ENCODE measurements around the gene THSD4. TPM values are rescaled to one million over a fixed set of nuclear protein-coding genes. Genes with fewer than 3 reads are reported as not detected.

The THSD4 gene
- total and polyA plus RNA-seq, 7 donors, result 1.4 to 7.8 (median 2.2) TPM

- TF ChIP-seq EP300 (IDR thresholded peaks at IDR 0.05) (no peak), POLR2A (IDR thresholded peaks at IDR 0.05) (no peak), POLR2AphosphoS5 (IDR thresholded peaks at IDR 0.05) (no peak), CTCF (IDR thresholded peaks at IDR 0.05) (no peak)
- H3K36me3 ChIP-seq, result no peaks in the 10 kb centered on the region
- H3K27me3 ChIP-seq, result peaks cover 0 to 20% (median 0%) of the 10 kb centered on the region in 3 donors
- H3K27ac ChIP-seq, result no peak overlapping the region
- 18 to 65% methylated on average over 3 of the region's 3 CpGs for WGBS, 2 donors
- no peak for DNase-seq
- intact Hi-C loops (cut with DNase I), result no loop called here
- peaks cover 0 to 7% (median 6%) of the 10 kb centered on the region in 4 donors for H3K4me1 ChIP-seq
- no peak overlapping the region for H3K4me3 ChIP-seq
- no peaks in the 10 kb centered on the region for H3K9me3 ChIP-seq
Measured at GRCh38 chr15:71116942-71117341, 1.7 kb downstream of the THSD4 start.

DNA sequence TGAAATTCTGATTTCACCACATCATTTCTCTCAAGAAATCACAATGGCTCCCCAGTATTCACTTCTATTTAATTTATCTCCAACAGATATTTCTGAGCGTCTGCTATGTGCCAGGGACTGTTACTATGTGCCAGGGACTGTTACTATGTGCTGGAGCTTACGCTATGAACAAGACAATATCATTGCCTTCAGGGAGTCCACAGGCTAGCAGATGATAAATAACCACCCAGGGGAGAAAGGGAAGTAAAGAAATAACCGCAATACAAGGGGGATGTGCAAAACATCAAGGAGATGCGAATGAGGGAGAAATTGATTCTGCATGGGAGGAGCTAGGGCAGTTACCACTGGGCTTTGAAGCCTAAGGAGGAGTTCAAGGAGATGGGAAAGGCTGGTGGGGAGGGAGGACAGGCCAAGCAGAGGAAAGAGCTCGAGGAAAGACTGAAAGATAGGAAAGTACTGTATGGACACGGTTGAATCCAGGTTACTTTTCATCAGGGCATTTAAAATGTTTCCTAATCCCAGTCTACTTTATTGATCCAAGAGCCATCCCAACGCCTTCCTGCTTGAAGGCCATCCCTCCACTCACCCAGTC lies 2.5 kb downstream of the THSD4 start:
- WGBS, 2 donors, result 74 to 90% methylated on average over 7 of the region's 7 CpGs
- no peak for DNase-seq
- no peak for TF ChIP-seq EP300 (IDR thresholded peaks at IDR 0.05)
- TF ChIP-seq POLR2A (IDR thresholded peaks at IDR 0.05), result no peak
- no peak for TF ChIP-seq POLR2AphosphoS5 (IDR thresholded peaks at IDR 0.05)
- no peak for TF ChIP-seq CTCF (IDR thresholded peaks at IDR 0.05)
- Histone ChIP-seq H3K4me3 (no peak overlapping the region), H3K36me3 (no peaks in the 10 kb centered on the region), H3K9me3 (no peaks in the 10 kb centered on the region), H3K27ac (no peak overlapping the region), H3K4me1 (peaks cover 0 to 7% (median 6%) of the 10 kb centered on the region in 4 donors), H3K27me3 (peaks cover 0 to 20% (median 0%) of the 10 kb centered on the region in 3 donors)
- intact Hi-C loops (cut with DNase I), result no loop called here

DNA sequence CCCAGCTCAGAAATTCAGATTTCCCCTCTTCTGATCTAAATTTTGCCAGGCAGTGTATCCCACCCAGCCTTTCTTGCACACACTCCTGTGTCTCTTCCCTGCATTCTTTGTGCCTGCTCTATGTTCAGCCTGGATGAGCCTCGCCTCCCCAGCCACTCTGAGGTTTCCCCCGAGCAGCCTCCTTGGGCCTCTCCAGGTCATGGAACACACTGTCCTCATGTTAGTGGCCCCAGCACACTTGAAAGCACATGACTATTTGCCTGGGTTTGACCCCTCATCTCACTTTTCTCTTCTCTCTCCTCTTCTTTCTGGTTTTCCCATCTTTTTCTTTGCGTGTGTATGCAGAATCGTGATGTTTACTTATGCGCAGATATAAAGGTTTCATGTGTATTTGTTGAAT lies 3.1 kb downstream of the THSD4 start:
- Histone ChIP-seq H3K27me3 (peaks cover 0 to 20% (median 0%) of the 10 kb centered on the region in 3 donors), H3K4me1 (peaks cover 0 to 7% (median 6%) of the 10 kb centered on the region in 4 donors), H3K9me3 (no peaks in the 10 kb centered on the region), H3K36me3 (no peaks in the 10 kb centered on the region), H3K4me3 (no peak overlapping the region), H3K27ac (no peak overlapping the region)
- intact Hi-C loops (cut with DNase I), result no loop called here
- WGBS, 2 donors, result 93 to 94% methylated on average over 5 of the region's 5 CpGs
- TF ChIP-seq POLR2A (IDR thresholded peaks at IDR 0.05) (no peak), EP300 (IDR thresholded peaks at IDR 0.05) (no peak), POLR2AphosphoS5 (IDR thresholded peaks at IDR 0.05) (no peak), CTCF (IDR thresholded peaks at IDR 0.05) (no peak)
- no peak for DNase-seq

GRCh38 chr15:71118881-71119632 lies 3.8 kb downstream of the THSD4 start:
- TF ChIP-seq EP300 (IDR thresholded peaks at IDR 0.05) (no peak), POLR2A (IDR thresholded peaks at IDR 0.05) (no peak), POLR2AphosphoS5 (IDR thresholded peaks at IDR 0.05) (no peak), CTCF (IDR thresholded peaks at IDR 0.05) (no peak)
- Histone ChIP-seq H3K4me1 (peaks cover 0 to 7% (median 6%) of the 10 kb centered on the region in 4 donors), H3K27ac (no peak overlapping the region), H3K4me3 (no peak overlapping the region), H3K36me3 (no peaks in the 10 kb centered on the region), H3K9me3 (no peaks in the 10 kb centered on the region), H3K27me3 (peaks cover 0 to 20% (median 0%) of the 10 kb centered on the region in 3 donors)
- intact Hi-C loops (cut with DNase I), result no loop called here
- WGBS, 2 donors, result 91 to 95% methylated on average over 11 of the region's 11 CpGs
- DNase-seq, result no peak

Data from sigmoid colon (tissue), 7 donors.